Loucy (cell line): ENCODE data around the gene GSTP1.

ENCODE experiments used
- CTCF ChIP-seq: fragments of 200-600 bp; sonication (generic); conservative IDR thresholded peaks from 2 replicates; pipeline ENCODE4 v1.5.1; 2014; ENCODE audit warnings: mild to moderate bottlenecking, antibody characterized with exemption, low read length
- EZH2phosphoT487 ChIP-seq: fragments of 200-600 bp; IDR thresholded peaks from 2 replicates; pipeline ENCODE4 v1.6.1; 2018; ENCODE audit warnings: antibody characterized with exemption, mild to moderate bottlenecking, moderate library complexity, borderline replicate concordance

GRCh38 chr11:67545280-67545679 lies 38.3 kb upstream of the GSTP1 start:
- TF ChIP-seq CTCF: no peak
- no peak for TF ChIP-seq EZH2phosphoT487
